GM12872 (cell line): ENCODE data around the gene PCGF3.

Experiments
- CTCF ChIP-seq: IDR thresholded peaks from 3 replicates; pipeline ENCODE4 v1.5.1; 2011; ENCODE audit warnings: low read depth, mild to moderate bottlenecking, low read length, moderate library complexity; ENCODE audit not compliant: insufficient read depth

PCGF3 gene

GRCh38 chr4:766559-767283, 61.1 kb downstream of the PCGF3 start:
- no peak for TF ChIP-seq CTCF

- TF ChIP-seq CTCF: no peak
Observed at GRCh38 chr4:768076-768475, 62.4 kb downstream of the PCGF3 start.

DNA sequence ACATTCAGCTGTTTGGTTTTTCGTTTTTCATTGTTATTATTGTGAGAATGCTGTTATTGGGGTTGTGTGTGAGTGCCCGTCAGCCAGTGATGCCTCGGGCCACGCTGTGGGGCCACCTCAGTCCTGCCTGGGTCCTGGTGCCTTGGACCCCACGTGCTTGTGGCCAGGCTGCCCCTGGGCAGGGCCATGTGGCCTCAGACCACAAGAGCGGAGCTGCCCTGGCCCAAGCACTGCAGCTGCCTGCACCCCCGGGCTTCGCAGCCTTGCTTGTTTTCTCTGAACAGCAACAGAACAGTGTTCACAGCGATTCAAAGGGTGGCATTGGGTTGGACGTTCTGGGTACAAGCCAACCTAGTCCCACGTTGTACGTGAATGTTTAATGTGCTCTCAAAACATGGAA, 63.4 kb downstream of the PCGF3 start:
- no peak for TF ChIP-seq CTCF

DNA sequence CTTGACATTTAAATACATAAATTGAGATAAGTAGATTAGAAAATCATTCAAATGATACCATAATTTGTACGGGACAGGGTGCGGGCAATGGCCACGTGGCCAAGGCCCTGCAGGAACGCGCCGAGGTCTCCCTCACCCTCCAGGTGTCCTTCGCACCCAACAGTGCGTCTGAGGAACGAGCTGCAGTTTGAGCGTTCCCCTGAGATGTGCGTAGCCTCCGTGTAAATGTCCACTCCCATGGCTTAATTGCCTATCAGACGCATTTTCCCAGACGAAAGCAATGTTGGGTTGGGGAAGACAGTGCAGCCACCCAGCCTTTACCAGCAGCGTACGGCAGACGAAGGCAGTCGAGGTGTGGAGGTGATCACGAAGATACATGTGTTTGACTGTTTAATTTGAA, 63.9 kb downstream of the PCGF3 start:
- no peak for TF ChIP-seq CTCF

DNA sequence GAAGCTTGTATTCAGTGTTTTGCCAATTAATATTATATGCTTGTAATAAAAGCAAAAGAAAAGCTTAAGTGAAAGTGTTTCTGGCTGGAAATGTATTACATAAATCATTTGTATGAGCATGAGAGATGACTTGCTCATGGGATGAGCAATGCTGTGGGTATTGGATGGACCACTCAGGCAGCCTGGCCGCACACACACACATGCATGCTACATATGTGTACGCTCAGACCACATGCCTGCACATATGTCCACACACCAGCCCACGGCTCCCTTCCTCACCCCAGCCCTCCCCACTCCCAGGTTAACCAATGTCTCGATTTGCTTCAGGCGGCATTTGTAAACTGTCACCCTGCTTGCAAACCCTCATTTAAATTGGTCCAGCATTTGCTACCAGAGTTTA, 64.4 kb downstream of the PCGF3 start:
- no peak for TF ChIP-seq CTCF

DNA sequence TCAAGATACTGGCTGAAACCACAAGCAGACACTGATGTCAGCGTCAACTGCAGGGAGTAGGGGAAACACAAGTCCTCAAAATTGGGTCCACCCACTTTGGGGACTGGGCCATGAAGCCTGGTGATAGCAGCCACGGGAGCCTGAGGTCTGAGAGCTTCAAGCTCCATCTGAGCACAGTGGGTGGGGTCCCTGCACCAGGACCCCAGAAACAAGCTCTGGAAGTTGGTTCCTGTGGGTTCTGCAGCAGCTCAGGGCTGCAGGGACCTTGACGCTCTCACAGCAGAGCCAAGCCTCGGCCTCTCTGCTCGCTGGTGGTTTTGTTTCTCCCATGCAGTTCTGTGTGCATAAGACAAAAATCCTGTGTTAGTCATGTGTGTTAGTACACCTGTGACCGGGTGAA, 65.8 kb downstream of the PCGF3 start:
- TF ChIP-seq CTCF: no peak

GRCh38 chr4:772118-772517, 66.5 kb downstream of the PCGF3 start:
- TF ChIP-seq CTCF: no peak
